Esophagus muscularis mucosa (tissue), 4 donors: ENCODE measurements around the gene HSPG2. TPM values are rescaled to one million over a fixed set of nuclear protein-coding genes. Genes with fewer than 3 reads are reported as not detected.
"Not testable (repeated sequence)": the region's sequence is repeated elsewhere in the genome, so short reads cannot be mapped to it uniquely, and the experiment has no call there.

Experiments
- DNase-seq: peaks from one replicate; pipeline ENCODE4 v3.0.0-alpha.2; 2017; ENCODE audit errors: extremely low spot score
- H3K27ac ChIP-seq, 4 donors: fragments of 200-600 bp; sonication (generic); replicated peaks in 1 of 4; 1 replicate in 3 of 4; 2 replicates in 1 of 4; pipeline ENCODE4 v1.5.1; 2016 to 2019; ENCODE audit warnings: mild to moderate bottlenecking in 1 of 4
- H3K27me3 ChIP-seq, 4 donors: fragments of 200-600 bp; sonication (generic); one replicate each; pipeline versions ENCODE4 v1.5.1 to v1.6.0; 2016 to 2019
- H3K36me3 ChIP-seq, 4 donors: fragments of 200-600 bp; sonication (generic); one replicate each; pipeline ENCODE4 v1.5.1; 2016 to 2019
- H3K4me1 ChIP-seq, 4 donors: fragments of 200-600 bp; sonication (generic); one replicate each; pipeline ENCODE4 v1.5.1; 2016 to 2019
- H3K4me3 ChIP-seq, 4 donors: fragments of 200-600 bp; sonication (generic); 1 replicate in 2 of 4; 2 replicates in 2 of 4; pipeline ENCODE4 v1.5.1; 2016 to 2019; ENCODE audit warnings: mild to moderate bottlenecking in 4 of 4, moderate library complexity in 1 of 4
- H3K9me3 ChIP-seq, 4 donors: fragments of 200-600 bp; sonication (generic); 1 replicate in 3 of 4; 2 replicates in 1 of 4; pipeline ENCODE4 v1.5.1; 2016 to 2019
- CTCF ChIP-seq, 3 experiments: fragments of 200-600 bp in 2 of 3; fragments of 450-650 bp in 1 of 3; sonication (generic) in 2 of 3; IDR thresholded peaks; one replicate each; pipeline ENCODE4 v1.5.1; 2017 to 2019; ENCODE audit warnings: antibody characterized with exemption in 3 of 3, mild to moderate bottlenecking in 2 of 3, moderate library complexity in 1 of 3
- EP300 ChIP-seq: sonication (generic); formaldehyde crosslinking; IDR thresholded peaks from one replicate; pipeline ENCODE4 v1.6.1; 2017; ENCODE audit warnings: antibody characterized with exemption
- POLR2A ChIP-seq: fragments of 450-650 bp; IDR thresholded peaks from one replicate; pipeline ENCODE4 v1.6.1; 2017; ENCODE audit warnings: antibody characterized with exemption, moderate library complexity, mild to moderate bottlenecking, low read depth
- POLR2AphosphoS5 ChIP-seq, 2 donors: sonication (generic); formaldehyde crosslinking; IDR thresholded peaks; one replicate each; pipeline ENCODE4 v1.6.1; 2017; ENCODE audit warnings: antibody characterized with exemption in 2 of 2
- WGBS: methylation state at CpG from one replicate; pipeline ENCODE4 v1.1.5; 2018; 5-methylcytosine and 5-hydroxymethylcytosine counted together
- intact Hi-C: fragments of 100-400 bp; cut with DNase I; formaldehyde crosslinking; loops from one replicate; pipeline ENCODE4 v1.15.1; 2023
- total RNA-seq, 4 donors: library from RNA; depleted of rRNA; stranded (reverse); fragments of >200 nt; gene quantifications; one replicate each; pipeline versions ENCODE4 v1.1.0 to v1.2.1, GENCODE V29; 2016

The HSPG2 gene
- total RNA-seq, 4 donors from 2014 or later = 414 to 1,199 (median 595) TPM

- intact Hi-C loops = no loop called here
- no peak overlapping the region for H3K4me3 ChIP-seq
- peaks cover 98 to 100% (median 100%) of the 10 kb centered on the region in 4 donors for H3K36me3 ChIP-seq
- no peaks in the 10 kb centered on the region for H3K9me3 ChIP-seq
- no peak overlapping the region for H3K27ac ChIP-seq
- WGBS = 81% methylated on average over 18 of the region's 28 CpGs
- no peaks in the 10 kb centered on the region for H3K4me1 ChIP-seq
- no peak for DNase-seq
- TF ChIP-seq POLR2A (no peak), EP300 (no peak), CTCF (IDR thresholded peaks at IDR 0.05) (no peak), POLR2AphosphoS5 (IDR thresholded peaks at IDR 0.05) (no peak)
- H3K27me3 ChIP-seq = no peaks in the 10 kb centered on the region
These were observed 108.5 kb downstream of the HSPG2 start for GRCh38 chr1:21828506-21829210.

GRCh38 chr1:21828075-21828474, 109.0 kb downstream of the HSPG2 start:
- 87% methylated on average over 3 of the region's 13 CpGs for WGBS
- no peak overlapping the region for H3K27ac ChIP-seq
- no peaks in the 10 kb centered on the region for H3K27me3 ChIP-seq
- intact Hi-C loops = no loop called here
- no peak overlapping the region for H3K4me3 ChIP-seq
- no peak for DNase-seq
- H3K9me3 ChIP-seq = no peaks in the 10 kb centered on the region
- TF ChIP-seq CTCF (IDR thresholded peaks at IDR 0.05) (no peak), EP300 (no peak), POLR2A (no peak), POLR2AphosphoS5 (IDR thresholded peaks at IDR 0.05) (no peak)
- H3K4me1 ChIP-seq = no peaks in the 10 kb centered on the region
- H3K36me3 ChIP-seq = peaks cover 98 to 100% (median 100%) of the 10 kb centered on the region in 4 donors

GRCh38 chr1:21827141-21827679, 109.9 kb downstream of the HSPG2 start:
- WGBS = 90% methylated on average over 5 of the region's 5 CpGs
- H3K4me3 ChIP-seq = no peak overlapping the region
- intact Hi-C loops = no loop called here
- TF ChIP-seq POLR2AphosphoS5 (IDR thresholded peaks at IDR 0.05) (no peak), CTCF (IDR thresholded peaks at IDR 0.05) (no peak), EP300 (no peak), POLR2A (no peak)
- H3K9me3 ChIP-seq = no peaks in the 10 kb centered on the region
- H3K27ac ChIP-seq = no peak overlapping the region
- H3K36me3 ChIP-seq = peaks cover 97 to 100% (median 99%) of the 10 kb centered on the region in 4 donors
- DNase-seq = no peak
- H3K4me1 ChIP-seq = no peaks in the 10 kb centered on the region
- H3K27me3 ChIP-seq = no peaks in the 10 kb centered on the region

- DNase-seq, H3K27ac ChIP-seq, H3K27me3 ChIP-seq, H3K9me3 ChIP-seq, intact Hi-C loops, H3K4me1 ChIP-seq, H3K4me3 ChIP-seq: not testable (repeated sequence)
- peaks cover 92 to 100% (median 99%) of the 10 kb centered on the region in 4 donors for H3K36me3 ChIP-seq
- WGBS = 94% methylated on average over 10 of the region's 10 CpGs
These were observed 110.4 kb downstream of the HSPG2 start for GRCh38 chr1:21826694-21827093.

- no peak for DNase-seq
- Histone ChIP-seq H3K27me3 (no peaks in the 10 kb centered on the region), H3K9me3 (no peaks in the 10 kb centered on the region), H3K27ac (no peak overlapping the region), H3K4me3 (no peak overlapping the region), H3K36me3 (peaks cover 85 to 100% (median 99%) of the 10 kb centered on the region in 4 donors), H3K4me1 (peaks cover 0 to 4% (median 0%) of the 10 kb centered on the region in 4 donors)
- TF ChIP-seq POLR2A (no peak), EP300 (no peak), POLR2AphosphoS5 (IDR thresholded peaks at IDR 0.05) (no peak), CTCF (IDR thresholded peaks at IDR 0.05) (no peak)
- WGBS = 88% methylated on average over 6 of the region's 7 CpGs
- intact Hi-C loops = no loop called here
These were observed 111.7 kb downstream of the HSPG2 start for GRCh38 chr1:21825393-21825792.
